Activated naive CD4-positive, alpha-beta T cell treated with Interleukin-2 at 50 U/mL for 16 hours (primary cell): ENCODE data around the gene SMURF2.
A peak's percentile ranks its signal among the peaks of the same experiment; 100 is the strongest.
"Not testable (repeated sequence)": the region's sequence is repeated elsewhere in the genome, so short reads cannot be mapped to it uniquely, and the experiment has no call there.

Experiments used
- DNase-seq: peaks from one replicate; pipeline ENCODE4 v3.0.0-alpha.2; 2020

SMURF2 gene

DNA sequence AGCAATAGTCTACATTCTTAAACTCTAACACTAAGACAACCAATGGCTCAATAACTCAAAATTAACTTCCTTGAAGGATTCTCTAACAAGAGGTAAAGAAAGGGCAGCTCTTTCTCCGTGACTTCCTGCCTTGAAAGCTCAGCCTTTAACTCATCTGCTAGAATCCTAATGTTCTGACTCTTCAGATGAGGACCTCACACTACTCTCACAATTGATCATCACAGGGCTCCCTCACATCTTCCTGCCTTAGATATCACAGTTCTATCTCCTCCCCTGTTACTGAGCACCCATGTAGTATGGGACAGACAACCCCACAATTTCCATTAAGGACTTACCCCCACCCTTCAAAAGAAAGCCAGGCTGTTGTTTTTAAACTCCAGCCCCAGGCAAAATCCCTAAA lies 33.5 kb downstream of the SMURF2 start:
- DNase-seq, result no peak

DNA sequence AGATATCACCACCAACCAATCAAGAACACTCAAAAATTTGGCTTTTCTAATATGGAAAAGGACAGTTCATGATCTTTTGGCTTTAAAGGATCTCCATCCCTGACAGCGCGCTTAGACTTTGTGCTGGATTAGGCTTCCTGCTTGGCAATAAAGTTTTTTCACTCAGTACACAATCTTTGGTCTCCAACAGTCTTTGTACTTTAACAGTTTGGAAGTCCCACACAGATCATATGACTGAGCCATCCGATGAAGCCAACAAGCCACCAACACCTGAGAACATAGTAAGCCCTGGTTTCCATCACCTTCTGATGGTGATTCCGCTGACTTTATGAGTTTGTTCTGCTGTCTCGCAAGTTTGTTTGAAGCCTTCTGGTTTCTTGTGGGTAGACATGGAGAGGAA lies 34.3 kb downstream of the SMURF2 start:
- DNase-seq, result no peak

- no peak for DNase-seq
Measured at GRCh38 chr17:64626827-64627226, 35.3 kb downstream of the SMURF2 start.

DNA sequence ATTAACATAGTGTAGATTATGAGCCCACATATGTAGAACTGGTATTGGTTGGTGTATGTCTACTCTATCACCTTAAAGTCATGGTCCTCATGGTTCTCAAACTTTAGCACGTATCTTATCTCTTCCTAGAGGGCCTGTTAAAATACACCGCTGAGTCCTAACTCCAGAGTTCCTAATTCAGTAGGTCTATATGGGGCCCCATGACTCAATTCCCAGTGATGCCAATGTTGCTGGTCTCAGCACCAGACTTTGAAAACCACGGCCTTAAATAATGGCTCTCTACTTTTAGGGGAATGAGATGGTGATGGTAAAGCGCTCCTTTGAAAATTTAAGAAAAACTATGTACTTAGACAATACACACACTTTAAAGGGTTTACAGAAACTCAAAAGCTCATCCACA lies 36.6 kb downstream of the SMURF2 start:
- no peak for DNase-seq

GRCh38 chr17:64622931-64623654 lies 39.0 kb downstream of the SMURF2 start:
- DNase-seq, result no peak

DNA sequence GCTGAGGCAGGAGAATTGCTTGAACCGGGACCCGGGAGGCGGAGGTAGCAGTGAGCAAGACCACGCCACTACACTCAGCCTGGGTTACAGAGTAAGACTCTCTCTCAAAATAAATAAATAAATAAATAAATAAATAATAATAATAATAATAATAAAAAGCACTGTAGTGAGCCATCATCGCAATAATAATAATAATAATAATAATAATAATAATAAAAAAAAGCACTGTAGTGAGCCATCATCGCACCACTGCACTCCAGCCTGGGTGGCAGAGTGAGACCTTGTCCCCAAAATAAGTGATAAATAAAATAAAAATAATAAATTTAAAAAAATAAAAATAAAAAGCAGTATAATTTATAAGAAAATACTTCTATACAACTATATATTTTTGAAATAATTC lies 40.3 kb downstream of the SMURF2 start:
- DNase-seq, result no peak

GRCh38 chr17:64618848-64619247 lies 43.3 kb downstream of the SMURF2 start:
- no peak for DNase-seq

- DNase-seq, result no peak
Measured at GRCh38 chr17:64617125-64617780, 44.9 kb downstream of the SMURF2 start.

DNA sequence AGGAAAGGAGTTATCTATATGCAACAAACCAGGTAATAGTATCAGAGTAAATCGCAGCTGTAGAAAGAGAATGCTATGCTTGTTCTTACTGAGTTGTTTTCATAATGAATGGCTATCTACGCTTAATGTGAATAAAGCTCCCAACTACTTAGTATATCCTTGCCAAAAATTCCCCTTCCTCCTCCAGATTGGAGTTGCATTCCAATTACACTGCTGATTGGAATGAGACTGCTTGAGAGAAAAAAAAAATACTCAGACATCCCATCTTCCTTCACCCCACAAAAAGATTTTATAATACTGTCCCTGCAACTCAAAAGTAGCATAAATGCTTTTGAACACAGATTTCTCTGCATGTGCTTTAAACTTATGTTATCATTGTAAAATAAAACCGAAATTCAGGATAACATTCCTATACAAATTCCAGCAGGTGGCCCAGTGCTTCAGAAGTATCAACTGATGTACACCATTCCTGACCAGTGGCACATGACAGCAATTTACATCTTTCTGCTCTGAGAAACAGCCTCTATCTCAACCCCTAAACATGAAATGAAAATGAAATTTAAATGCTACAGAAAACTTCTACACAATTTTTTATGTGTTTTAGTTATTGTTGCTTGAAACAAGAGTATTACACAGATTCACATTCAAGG lies 47.0 kb downstream of the SMURF2 start:
- DNase-seq, result no peak

- DNase-seq, result no peak
Measured at GRCh38 chr17:64614266-64615027, 47.7 kb downstream of the SMURF2 start.

GRCh38 chr17:64611369-64611768 lies 50.7 kb downstream of the SMURF2 start:
- no peak for DNase-seq

GRCh38 chr17:64610244-64610643 lies 51.9 kb downstream of the SMURF2 start:
- not testable (repeated sequence) for DNase-seq

- DNase-seq, result no peak
Measured at GRCh38 chr17:64608571-64608981, 53.5 kb downstream of the SMURF2 start.

GRCh38 chr17:64607862-64608565 lies 54.1 kb downstream of the SMURF2 start:
- DNase-seq, result no peak

DNA sequence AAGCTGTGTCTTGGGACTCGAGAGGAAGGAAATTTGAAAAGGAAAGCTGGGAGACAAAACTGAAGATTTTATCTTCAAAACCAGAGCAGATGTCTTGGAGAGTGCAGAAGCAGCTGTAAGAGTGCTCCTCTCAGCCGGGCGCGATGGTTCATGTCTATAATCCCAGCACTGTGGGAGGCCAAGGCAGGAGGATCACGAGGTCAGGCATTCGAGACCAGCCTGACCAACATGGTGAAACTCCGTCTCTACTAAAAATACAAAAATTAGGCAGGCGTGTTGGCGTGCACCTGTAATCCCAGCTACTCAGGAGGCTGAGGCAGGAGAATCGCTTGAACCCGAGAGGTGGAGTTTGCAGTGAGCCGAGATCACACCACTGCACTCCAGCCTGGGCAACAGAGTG lies 57.6 kb downstream of the SMURF2 start:
- not testable (repeated sequence) for DNase-seq

- no peak for DNase-seq
Measured at GRCh38 chr17:64603987-64604386, 58.1 kb downstream of the SMURF2 start.

DNA sequence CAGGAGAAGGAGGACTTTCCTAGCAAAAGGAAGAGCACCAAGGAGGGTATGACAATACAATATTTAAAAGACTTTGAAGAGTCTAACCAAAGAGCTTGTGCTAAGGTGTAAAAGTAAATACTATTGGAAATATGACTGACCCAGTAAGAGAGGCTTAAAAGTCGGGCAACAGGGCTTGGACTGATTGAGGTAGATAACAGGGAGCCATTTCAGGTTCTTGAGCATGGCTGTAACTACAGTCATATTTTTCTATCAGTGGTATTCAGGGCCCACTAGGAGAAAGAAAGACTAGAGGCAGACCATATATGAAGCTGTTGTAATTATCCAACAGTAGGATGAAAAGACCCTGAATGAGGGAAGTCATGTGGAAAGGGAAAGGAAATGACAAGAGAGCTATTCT lies 62.3 kb downstream of the SMURF2 start:
- no peak for DNase-seq

DNA sequence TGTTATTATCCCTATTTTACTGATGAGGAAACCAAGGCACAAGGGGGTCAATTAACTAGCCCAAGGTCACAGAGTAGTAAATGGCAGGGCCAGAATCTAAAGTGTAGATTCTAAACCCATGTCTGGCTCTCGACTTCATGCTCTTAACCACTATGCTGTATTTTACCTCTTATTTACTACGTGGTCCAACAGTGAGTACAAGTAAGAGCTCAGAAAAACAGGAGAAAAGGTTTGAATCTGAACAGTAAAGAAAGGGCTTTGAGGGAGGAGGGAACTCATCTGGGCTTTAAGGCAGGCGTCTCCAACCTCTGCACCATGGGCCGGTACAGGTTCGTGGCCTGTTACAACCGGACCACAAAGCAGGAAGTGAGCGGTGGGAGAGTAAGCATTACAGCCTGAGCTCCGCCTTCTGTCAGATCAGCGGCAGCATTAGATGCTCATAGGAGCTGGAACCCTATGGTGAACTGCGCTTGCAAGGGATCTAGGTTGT lies 62.9 kb downstream of the SMURF2 start:
- DNase-seq, result peak; percentile 47

- DNase-seq, result no peak
Measured at GRCh38 chr17:64598672-64599071, 63.4 kb downstream of the SMURF2 start.

GRCh38 chr17:64596988-64597387 lies 65.1 kb downstream of the SMURF2 start:
- DNase-seq, result no peak

- DNase-seq, result no peak
Measured at GRCh38 chr17:64596439-64596838, 65.7 kb downstream of the SMURF2 start.

DNA sequence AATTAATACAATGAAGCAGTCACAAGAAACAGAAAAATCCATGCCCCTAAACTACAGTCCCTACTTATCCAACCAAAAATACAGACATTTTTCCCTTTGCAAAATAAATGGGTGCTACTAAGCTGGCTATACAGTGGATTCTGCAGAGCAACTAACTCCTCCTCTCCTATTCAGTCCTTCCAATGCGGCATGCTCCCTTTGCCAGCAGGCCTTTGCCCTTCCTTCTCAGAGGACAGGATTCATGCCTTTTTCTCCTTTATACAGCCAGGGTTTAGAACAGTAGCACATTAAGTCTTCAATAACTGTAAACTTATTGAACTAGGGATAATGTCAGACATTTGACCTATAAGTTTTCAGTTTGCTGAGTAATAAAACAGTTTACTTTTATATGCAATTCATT lies 70.2 kb downstream of the SMURF2 start:
- DNase-seq, result no peak

GRCh38 chr17:64585146-64585545 lies 77.0 kb downstream of the SMURF2 start:
- no peak for DNase-seq
